ENCODE data around the gene ADAMTSL5. TPM values are rescaled to one million over a fixed set of nuclear protein-coding genes. Genes with fewer than 3 reads are reported as not detected.

Gene ADAMTSL5
- 0.22 and 0.53 TPM in 2 replicates for total RNA-seq

GRCh38 chr19:1512671-1513498, at the start of gene ADAMTSL5:
ADAMTSL5 (minus strand) TSS chr19:1513019; CDS start chr19:1510943, 2,076 bp downstream.

GRCh38 chr19:1523412-1524286, 10.8 kb upstream of the ADAMTSL5 start, which contains the start of gene PLK5:
PLK5 (plus strand) TSS chr19:1524077; CDS start chr19:1526997, 2,920 bp downstream.

GRCh38 chr19:1491114-1491848, 21.5 kb downstream of the ADAMTSL5 start, which contains the start of gene REEP6:
REEP6 (plus strand) TSS chr19:1491181; CDS start chr19:1491270, 89 bp downstream.

GRCh38 chr19:1490311-1491113, 22.3 kb downstream of the ADAMTSL5 start, which contains the start of gene PCSK4:
PCSK4 (minus strand) TSS chr19:1490350; CDS start chr19:1490346, 4 bp downstream.

GRCh38 chr19:1478934-1479707, 33.7 kb downstream of the ADAMTSL5 start, which contains the start of gene C19orf25:
C19orf25 (minus strand) TSS chr19:1479215; CDS start chr19:1478903, 312 bp downstream.

Other genes with a start within 250 kb of the ADAMTSL5 start
- 129 and 154 TPM in 2 replicates for gene CIRBP, start 243.7 kb downstream of the ADAMTSL5 start, total RNA-seq
- 25.6 and 30.5 TPM in 2 replicates for gene FAM174C, start 237.5 kb downstream of the ADAMTSL5 start, total RNA-seq
- 0.27 TPM in 1 of 2 replicates, not detected in the other for gene EFNA2, start 227.1 kb downstream of the ADAMTSL5 start, total RNA-seq
- gene NDUFS7, start 129.1 kb downstream of the ADAMTSL5 start, total RNA-seq, result 48.8 and 60.9 TPM in 2 replicates
- gene GAMT, start 111.5 kb downstream of the ADAMTSL5 start, total RNA-seq, result 15.6 and 15.7 TPM in 2 replicates
- gene DAZAP1, start 105.4 kb downstream of the ADAMTSL5 start, total RNA-seq, result 66.4 and 95.1 TPM in 2 replicates
- 638 and 737 TPM in 2 replicates for gene RPS15, start 74.6 kb downstream of the ADAMTSL5 start, total RNA-seq
- gene APC2, start 62.9 kb downstream of the ADAMTSL5 start, total RNA-seq, result 0.07 and 0.13 TPM in 2 replicates
- 14.0 and 17.9 TPM in 2 replicates for gene C19orf25, start 33.8 kb downstream of the ADAMTSL5 start, total RNA-seq
- 1.1 and 1.3 TPM in 2 replicates for gene PCSK4, start 22.7 kb downstream of the ADAMTSL5 start, total RNA-seq
- gene REEP6, start 21.8 kb downstream of the ADAMTSL5 start, total RNA-seq, result 0.57 and 1.1 TPM in 2 replicates
- not detected in 2 replicates for gene PLK5, start 11.1 kb upstream of the ADAMTSL5 start, total RNA-seq
- 57.1 and 62.6 TPM in 2 replicates for gene MEX3D, start 55.3 kb upstream of the ADAMTSL5 start, total RNA-seq
- 78.7 and 86.2 TPM in 2 replicates for gene MBD3, start 79.8 kb upstream of the ADAMTSL5 start, total RNA-seq
- gene UQCR11, start 92.4 kb upstream of the ADAMTSL5 start, total RNA-seq, result 32.0 and 34.7 TPM in 2 replicates
- gene TCF3, start 139.6 kb upstream of the ADAMTSL5 start, total RNA-seq, result 94.9 and 154 TPM in 2 replicates
- gene ONECUT3, start 240.5 kb upstream of the ADAMTSL5 start, total RNA-seq, result not detected in 2 replicates